PC-9 (cell line): ENCODE measurements around the gene ST6GALNAC3. TPM values are rescaled to one million over a fixed set of nuclear protein-coding genes. Genes with fewer than 3 reads are reported as not detected.

Experiments used
- BruUV-seq: library from RNA; stranded (reverse); fragments of 400-500 nt; replicated peaks from 2 replicates; lab custom pipeline; 2021; lab: Mats Ljungman, UMichigan
- CTCF ChIA-PET: fragments of 300-600 bp; sonication (Branson Sonifier 250); formaldehyde crosslinking; loops from one replicate; lab custom pipeline; 2022; ENCODE audit warnings: antibody characterized with exemption; lab: Charles Lee
- POLR2A ChIA-PET: fragments of 300-600 bp; sonication (Branson Sonifier 250); formaldehyde crosslinking; loops from one replicate; lab custom pipeline; 2022; ENCODE audit warnings: antibody characterized with exemption; ENCODE audit not compliant: unreplicated experiment; lab: Charles Lee
- DNase-seq, 2 experiments: peaks; one replicate each; pipeline versions ENCODE4 v3.0.0 to v3.0.0-alpha.2; 2015 to 2022; ENCODE audit warnings: mixed read lengths in 1 of 2
- H2AFZ ChIP-seq: fragments of 200-600 bp; sonication (generic); 2 replicates; pipeline ENCODE4 v1.8.1; 2017; ENCODE audit warnings: antibody characterized with exemption
- H3F3A ChIP-seq: fragments of 200-600 bp; sonication (generic); 2 replicates; pipeline ENCODE4 v1.8.1; 2017; ENCODE audit warnings: antibody characterized with exemption, mild to moderate bottlenecking, low read depth; ENCODE audit not compliant: insufficient read depth
- H3K27ac ChIP-seq: fragments of 200-600 bp; sonication (generic); 2 replicates; pipeline ENCODE4 v1.6.1; 2016; ENCODE audit warnings: mixed run types
- H3K27me3 ChIP-seq: fragments of 200-600 bp; sonication (generic); 2 replicates; pipeline ENCODE4 v1.6.1; 2016; ENCODE audit warnings: low read depth, mixed run types; ENCODE audit not compliant: insufficient read depth
- H3K36me3 ChIP-seq: fragments of 200-600 bp; sonication (generic); 2 replicates; pipeline ENCODE4 v1.6.1; 2016; ENCODE audit warnings: low read depth, mixed run types
- H3K4me1 ChIP-seq: fragments of 200-600 bp; sonication (generic); replicated peaks from 2 replicates; pipeline ENCODE4 v1.6.1; 2016; ENCODE audit warnings: mixed run types; ENCODE audit not compliant: insufficient read depth
- H3K4me2 ChIP-seq: fragments of 200-600 bp; sonication (generic); 2 replicates; pipeline ENCODE4 v1.6.1; 2017; ENCODE audit warnings: mixed run types
- H3K4me3 ChIP-seq: fragments of 200-600 bp; sonication (generic); 2 replicates; pipeline ENCODE4 v1.6.1; 2016; ENCODE audit warnings: mixed run types
- H3K79me2 ChIP-seq: fragments of 200-600 bp; sonication (generic); 2 replicates; pipeline ENCODE4 v1.6.1; 2017; ENCODE audit warnings: low read depth, mixed run types
- H3K9me2 ChIP-seq: fragments of 200-600 bp; sonication (generic); 2 replicates; pipeline ENCODE4 v1.8.1; 2017; ENCODE audit warnings: mild to moderate bottlenecking; ENCODE audit not compliant: insufficient read depth
- H3K9me3 ChIP-seq: fragments of 200-600 bp; sonication (generic); 2 replicates; pipeline ENCODE4 v1.8.1; 2016; ENCODE audit warnings: low read depth; ENCODE audit not compliant: insufficient read depth
- H4K20me1 ChIP-seq: fragments of 200-600 bp; sonication (generic); 2 replicates; pipeline ENCODE4 v1.8.1; 2017; ENCODE audit not compliant: insufficient read depth
- EZH2 ChIP-seq: fragments of 200-600 bp; sonication (generic); IDR thresholded peaks from 2 replicates; pipeline ENCODE4 v1.8.0; 2017; ENCODE audit warnings: antibody characterized with exemption, low read depth
- intact Hi-C: fragments of 100-400 bp; cut with micrococcal nuclease; formaldehyde crosslinking; loops from one replicate; pipeline ENCODE4 v1.10.0; 2022; ENCODE audit not compliant: unreplicated experiment
- total RNA-seq: library from RNA; stranded (reverse); gene quantifications from 2 replicates; pipeline ENCODE4 v1.2.3, GENCODE V29; 2021
- TF ChIP-seq, protein P1 (sequence below): fragments of 200-600 bp; sonication (generic); conservative IDR thresholded peaks from 2 replicates; pipeline ENCODE4 v1.6.1; 2017; ENCODE audit warnings: mixed run types, antibody characterized with exemption, mild to moderate bottlenecking, moderate library complexity

The ST6GALNAC3 gene
- total RNA-seq, 1 experiment from 2014 or later, result 0.04 TPM

DNA sequence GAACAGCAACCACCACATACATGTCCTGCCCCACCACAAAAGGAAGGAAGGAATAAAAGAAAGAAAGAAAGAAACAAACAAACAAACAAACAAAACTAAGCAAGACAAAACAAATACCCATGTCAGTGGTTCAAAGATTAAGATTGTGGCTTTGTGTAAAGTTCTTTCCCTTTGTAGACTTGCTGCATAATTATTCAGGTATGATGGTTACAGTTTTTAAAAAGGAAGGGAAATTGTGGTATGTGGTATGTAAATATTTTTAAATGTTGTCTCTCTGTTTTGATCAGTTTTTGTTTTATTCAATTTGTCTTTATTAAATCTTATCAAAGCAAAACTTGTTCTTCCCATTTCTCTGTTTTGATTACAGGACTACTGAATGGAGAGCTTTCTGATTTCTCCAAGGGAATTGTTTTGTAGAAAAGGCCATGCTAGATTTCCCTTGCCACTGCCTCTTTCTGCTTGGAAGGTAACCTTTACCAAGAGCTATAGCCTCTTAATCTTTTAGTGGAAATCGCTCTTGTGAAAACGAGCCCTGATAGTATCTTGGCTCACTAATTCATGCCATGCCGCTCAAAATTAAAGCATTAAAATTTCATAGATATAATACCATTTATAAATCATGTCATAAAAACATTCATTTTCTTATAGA is 502.5 kb downstream of the ST6GALNAC3 start:
- no peaks in the 10 kb centered on the region for H3K9me3 ChIP-seq

DNA sequence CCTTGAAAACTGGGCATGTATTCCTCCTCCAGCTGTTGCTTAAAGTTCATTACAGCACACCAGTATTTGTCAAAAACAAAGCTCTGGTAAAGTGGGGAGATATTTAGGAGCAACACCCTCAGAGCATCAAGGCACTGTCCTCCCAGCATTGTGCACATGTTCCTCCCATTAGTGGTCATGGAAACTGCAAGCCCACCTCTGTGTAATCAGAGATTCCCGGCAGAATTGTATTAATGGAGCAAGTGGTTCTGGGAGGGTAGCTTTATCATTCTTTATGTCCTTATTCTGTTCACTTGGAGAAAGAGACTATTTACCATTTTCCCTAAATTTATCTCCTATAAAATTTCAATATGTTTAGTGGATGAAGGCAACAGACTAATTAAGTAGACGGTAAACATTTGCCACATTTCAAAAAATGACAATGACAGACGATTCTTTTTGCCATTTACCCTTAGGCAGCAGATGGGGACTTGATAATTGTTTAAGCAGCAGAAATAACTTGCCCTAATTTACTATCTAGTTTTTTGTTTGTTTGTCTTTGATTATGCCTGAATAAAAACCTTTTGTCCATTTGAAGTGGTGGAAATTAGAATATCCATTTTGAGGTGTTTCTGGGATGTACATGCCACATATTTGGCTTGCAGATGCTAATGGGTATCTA is 503.1 kb downstream of the ST6GALNAC3 start:
- H3K27me3 ChIP-seq, result no peaks in the 10 kb centered on the region
- CTCF ChIA-PET, result no interaction called here
- no peak overlapping the region for H3K4me2 ChIP-seq
- intact Hi-C loops, result no loop called here
- H3K9me2 ChIP-seq, result no peaks in the 10 kb centered on the region
- no peaks in the 10 kb centered on the region for H3F3A ChIP-seq
- no peak for DNase-seq
- BruUV-seq, result no TSS peak
- H3K27ac ChIP-seq, result no peak overlapping the region
- no peaks in the 10 kb centered on the region for H3K4me1 ChIP-seq
- no peaks in the 10 kb centered on the region for H3K79me2 ChIP-seq
- POLR2A ChIA-PET, result no interaction called here
- H4K20me1 ChIP-seq, result no peaks in the 10 kb centered on the region
- H3K9me3 ChIP-seq, result no peaks in the 10 kb centered on the region
- H3K36me3 ChIP-seq, result no peaks in the 10 kb centered on the region
- no peak overlapping the region for H3K4me3 ChIP-seq
- no peak overlapping the region for H2AFZ ChIP-seq
- no peak for TF ChIP-seq EZH2
- TF ChIP-seq, protein P1, sequence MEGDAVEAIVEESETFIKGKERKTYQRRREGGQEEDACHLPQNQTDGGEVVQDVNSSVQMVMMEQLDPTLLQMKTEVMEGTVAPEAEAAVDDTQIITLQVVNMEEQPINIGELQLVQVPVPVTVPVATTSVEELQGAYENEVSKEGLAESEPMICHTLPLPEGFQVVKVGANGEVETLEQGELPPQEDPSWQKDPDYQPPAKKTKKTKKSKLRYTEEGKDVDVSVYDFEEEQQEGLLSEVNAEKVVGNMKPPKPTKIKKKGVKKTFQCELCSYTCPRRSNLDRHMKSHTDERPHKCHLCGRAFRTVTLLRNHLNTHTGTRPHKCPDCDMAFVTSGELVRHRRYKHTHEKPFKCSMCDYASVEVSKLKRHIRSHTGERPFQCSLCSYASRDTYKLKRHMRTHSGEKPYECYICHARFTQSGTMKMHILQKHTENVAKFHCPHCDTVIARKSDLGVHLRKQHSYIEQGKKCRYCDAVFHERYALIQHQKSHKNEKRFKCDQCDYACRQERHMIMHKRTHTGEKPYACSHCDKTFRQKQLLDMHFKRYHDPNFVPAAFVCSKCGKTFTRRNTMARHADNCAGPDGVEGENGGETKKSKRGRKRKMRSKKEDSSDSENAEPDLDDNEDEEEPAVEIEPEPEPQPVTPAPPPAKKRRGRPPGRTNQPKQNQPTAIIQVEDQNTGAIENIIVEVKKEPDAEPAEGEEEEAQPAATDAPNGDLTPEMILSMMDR, result no peak

More for the DNA sequence above, 502.5 kb downstream of the ST6GALNAC3 start:
- TF ChIP-seq, protein P1, result no peak
- no peak for TF ChIP-seq EZH2
- intact Hi-C loops, result no loop called here
- no TSS peak for BruUV-seq
- H3K27me3 ChIP-seq, result no peaks in the 10 kb centered on the region
- no peaks in the 10 kb centered on the region for H3K9me2 ChIP-seq
- no peaks in the 10 kb centered on the region for H3K79me2 ChIP-seq
- no peak overlapping the region for H2AFZ ChIP-seq
- no peaks in the 10 kb centered on the region for H3K36me3 ChIP-seq
- H4K20me1 ChIP-seq, result no peaks in the 10 kb centered on the region
- H3K4me1 ChIP-seq, result no peaks in the 10 kb centered on the region
- CTCF ChIA-PET, result no interaction called here
- H3K4me3 ChIP-seq, result no peak overlapping the region
- POLR2A ChIA-PET, result no interaction called here
- H3F3A ChIP-seq, result no peaks in the 10 kb centered on the region
- H3K27ac ChIP-seq, result no peak overlapping the region
- DNase-seq, result no peak
- H3K4me2 ChIP-seq, result no peak overlapping the region

DNA sequence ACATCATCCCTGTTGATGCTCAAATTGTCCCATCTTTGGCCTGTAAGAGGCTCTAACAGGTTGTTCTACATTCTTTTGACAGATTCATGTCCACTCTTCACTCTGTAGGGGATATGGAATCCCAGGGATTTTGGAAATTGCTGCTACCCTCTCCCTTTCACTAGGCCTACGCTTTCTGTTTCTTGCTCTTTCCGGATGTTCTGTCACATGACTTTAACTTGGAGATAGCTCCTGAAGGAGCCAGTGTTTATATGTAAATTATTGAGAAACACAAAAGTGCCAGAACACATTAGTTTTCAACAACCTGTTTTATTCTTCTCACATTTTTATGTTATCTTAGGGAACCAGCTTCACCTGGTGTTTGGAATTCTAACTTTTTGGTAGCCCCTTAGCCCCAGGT is 505.7 kb downstream of the ST6GALNAC3 start:
- intact Hi-C loops, result no loop called here

More for the DNA sequence above, 505.7 kb downstream of the ST6GALNAC3 start:
- Histone ChIP-seq H3K4me2 (no peak overlapping the region), H3K27me3 (no peaks in the 10 kb centered on the region), H3K9me3 (no peaks in the 10 kb centered on the region), H3K36me3 (no peaks in the 10 kb centered on the region), H3K9me2 (no peaks in the 10 kb centered on the region), H2AFZ (no peak overlapping the region), H3K4me1 (no peaks in the 10 kb centered on the region), H3K4me3 (no peak overlapping the region), H4K20me1 (no peaks in the 10 kb centered on the region), H3F3A (no peaks in the 10 kb centered on the region), H3K79me2 (no peaks in the 10 kb centered on the region), H3K27ac (no peak overlapping the region)
- ChIA-PET CTCF (no interaction called here), POLR2A (no interaction called here)
- no peak for TF ChIP-seq EZH2
- BruUV-seq, result no TSS peak
- no peak for DNase-seq
